Measurements from ENCODE around the gene TP63.

DNA sequence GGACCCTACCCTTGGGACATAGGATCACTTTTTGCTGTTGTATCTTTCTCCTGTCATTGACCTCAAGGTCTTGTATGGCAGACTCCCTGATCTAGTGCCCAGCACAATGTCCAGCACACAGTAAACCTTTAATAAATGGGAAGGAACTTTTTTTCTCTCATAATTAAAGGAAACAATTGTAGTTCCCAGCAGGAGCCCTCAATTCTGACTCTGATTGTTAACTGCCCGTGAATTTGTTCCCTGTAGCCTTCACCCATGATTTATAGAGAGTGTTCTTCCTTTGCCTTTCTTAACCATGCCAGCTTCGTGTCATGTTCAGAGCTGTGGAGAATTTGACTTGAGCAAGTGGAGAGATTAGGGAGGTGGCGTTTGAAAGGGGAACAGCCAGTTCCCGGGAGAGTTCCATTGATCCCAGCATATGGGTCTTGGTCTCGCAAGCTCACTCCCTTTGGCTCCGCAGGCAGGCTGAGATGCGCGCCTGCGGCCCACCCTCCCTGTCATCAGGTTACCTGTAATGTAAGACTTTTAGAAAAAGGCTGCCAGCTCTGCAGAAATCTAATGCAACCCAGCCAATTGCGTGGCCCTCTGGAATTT, 182.6 kb downstream of the TP63 start:
- TF ChIP-seq YY1 (IDR thresholded peaks at IDR 0.05; ENCODE audit: insufficient read depth, insufficient read length) (no peak), SUZ12 (IDR thresholded peaks at IDR 0.05; ENCODE audit: extremely low read depth, insufficient read depth, insufficient read length) (no peak)
